IMR-90 (cell line): ENCODE measurements around the gene BCAS3.

Source experiments
- BHLHE40 ChIP-seq: fragments of 150-350 bp; IDR thresholded peaks from 2 replicates; pipeline ENCODE4 v1.6.1; 2016; ENCODE audit warnings: mild to moderate bottlenecking, low read depth, low read length
- CTCF ChIP-seq: conservative IDR thresholded peaks from 2 replicates; pipeline ENCODE4 v1.5.1; 2012; ENCODE audit warnings: mild to moderate bottlenecking, low read depth, low read length, improper control_type of control experiment
- POLR2A ChIP-seq: IDR thresholded peaks from 2 replicates; pipeline ENCODE4 v1.6.1; 2012; ENCODE audit warnings: mild to moderate bottlenecking, low read depth, low read length
- RFX5 ChIP-seq: IDR thresholded peaks from 2 replicates; pipeline ENCODE4 v1.8.0; 2012; ENCODE audit warnings: low read depth, mild to moderate bottlenecking, low read length, moderate library complexity
- SMC3 ChIP-seq: fragments of 150-350 bp; IDR thresholded peaks from 2 replicates; pipeline ENCODE4 v1.6.1; 2016; ENCODE audit warnings: low read depth, mild to moderate bottlenecking, antibody characterized with exemption, low read length, moderate library complexity

GRCh38 chr17:61389670-61390478 lies 712.2 kb downstream of the BCAS3 start:
- peak; percentile 85 for TF ChIP-seq CTCF
- TF ChIP-seq RFX5 = no peak
- no peak for TF ChIP-seq POLR2A
- TF ChIP-seq BHLHE40 = no peak
- peak; percentile 86 for TF ChIP-seq SMC3
